Measurements from ENCODE around the gene EIF4E1B.

DNA sequence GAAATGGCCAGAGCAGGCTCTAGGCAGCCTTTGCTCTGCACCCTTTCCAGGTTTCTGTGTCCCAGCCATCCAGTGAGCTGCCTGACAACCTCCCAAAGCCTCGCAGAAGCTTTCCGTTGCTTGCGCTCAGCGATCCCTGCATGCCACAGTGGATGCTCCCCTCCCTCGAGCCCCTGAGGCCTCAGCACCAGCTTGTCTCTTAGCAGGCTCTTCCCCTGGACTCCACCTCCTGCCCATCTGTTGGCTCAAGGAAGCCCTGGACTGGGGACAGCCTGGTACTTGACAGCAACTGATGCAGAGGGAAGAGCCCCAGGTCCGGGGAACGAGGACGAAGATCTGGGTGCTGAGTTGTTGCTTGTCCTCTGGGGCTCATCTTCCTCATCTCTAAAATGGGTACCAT, 40.0 kb downstream of the EIF4E1B start:
- no peak for TF ChIP-seq POLR2AphosphoS5 (IDR thresholded peaks at IDR 0.05)
- TF ChIP-seq CTCF (IDR thresholded peaks at IDR 0.05 in 8 of 11, conservative IDR thresholded peaks at IDR 0.05 in 3 of 11) = no peak
- no peak for TF ChIP-seq POLR2A (IDR thresholded peaks at IDR 0.05)

All from spleen (tissue), 7 donors.